Effector memory CD4-positive, alpha-beta T cell (primary cell): ENCODE data around the gene ELAVL1.

Experiments used
- DNase-seq, 3 donors: peaks; one replicate each; pipeline ENCODE4 v3.0.0-alpha.2; 2020
- H3K27ac ChIP-seq: 2 replicates; pipeline ENCODE4 v1.7.0; 2013; ENCODE audit warnings: mild to moderate bottlenecking, low read length, moderate library complexity; ENCODE audit not compliant: insufficient read depth, poor library complexity, severe bottlenecking
- H3K27me3 ChIP-seq: replicated peaks from 2 replicates; pipeline ENCODE4 v1.7.0; 2013; ENCODE audit warnings: mild to moderate bottlenecking, low read length; ENCODE audit not compliant: insufficient read depth, control insufficient read depth, poor library complexity, severe bottlenecking
- H3K36me3 ChIP-seq: 2 replicates; pipeline ENCODE4 v1.7.0; 2013; ENCODE audit warnings: mild to moderate bottlenecking, low read length, moderate library complexity; ENCODE audit not compliant: control insufficient read depth, insufficient read depth
- H3K4me1 ChIP-seq: 2 replicates; pipeline ENCODE4 v1.7.0; 2013; ENCODE audit warnings: low read length, mild to moderate bottlenecking; ENCODE audit not compliant: control insufficient read depth, insufficient read depth, poor library complexity, severe bottlenecking
- H3K4me3 ChIP-seq: 2 replicates; pipeline ENCODE4 v1.7.0; 2013; ENCODE audit warnings: low read length, low read depth, mild to moderate bottlenecking; ENCODE audit not compliant: insufficient read depth, poor library complexity, severe bottlenecking
- H3K9me3 ChIP-seq: 2 replicates; pipeline ENCODE4 v1.7.0; 2013; ENCODE audit warnings: mild to moderate bottlenecking, low read length, moderate library complexity; ENCODE audit not compliant: control insufficient read depth

Gene ELAVL1

DNA sequence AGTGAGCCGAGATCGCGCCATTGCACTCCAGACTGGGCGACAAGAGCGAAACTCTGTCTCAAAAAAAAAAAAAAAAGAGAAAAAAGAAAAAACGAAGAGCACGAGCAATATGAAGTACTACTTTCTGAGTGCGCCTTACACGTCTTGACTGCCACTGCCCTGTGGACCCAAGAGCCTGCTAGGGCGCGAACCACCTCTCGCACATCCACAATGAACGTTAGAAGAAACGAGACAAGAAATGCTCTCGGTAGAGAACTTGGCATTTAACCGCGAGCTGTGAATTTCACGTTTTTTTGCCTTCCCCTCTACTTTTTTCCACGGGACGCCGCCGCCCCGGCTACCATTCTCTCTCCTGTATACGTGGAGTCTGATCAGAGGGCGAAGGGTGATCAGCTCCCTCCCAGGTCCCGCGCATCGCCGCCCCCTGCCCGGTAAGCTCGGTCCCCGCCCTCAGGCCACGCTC lies 62.4 kb downstream of the ELAVL1 start:
- peak overlapping the region; percentile 94 for H3K27ac ChIP-seq
- peaks cover 7% of the 10 kb centered on the region for H3K4me1 ChIP-seq
- peak overlapping the region; percentile 76 for H3K4me3 ChIP-seq
- H3K36me3 ChIP-seq: peaks cover 20% of the 10 kb centered on the region
- DNase-seq: no peak
- H3K9me3 ChIP-seq: no peaks in the 10 kb centered on the region
- H3K27me3 ChIP-seq: no peaks in the 10 kb centered on the region

DNA sequence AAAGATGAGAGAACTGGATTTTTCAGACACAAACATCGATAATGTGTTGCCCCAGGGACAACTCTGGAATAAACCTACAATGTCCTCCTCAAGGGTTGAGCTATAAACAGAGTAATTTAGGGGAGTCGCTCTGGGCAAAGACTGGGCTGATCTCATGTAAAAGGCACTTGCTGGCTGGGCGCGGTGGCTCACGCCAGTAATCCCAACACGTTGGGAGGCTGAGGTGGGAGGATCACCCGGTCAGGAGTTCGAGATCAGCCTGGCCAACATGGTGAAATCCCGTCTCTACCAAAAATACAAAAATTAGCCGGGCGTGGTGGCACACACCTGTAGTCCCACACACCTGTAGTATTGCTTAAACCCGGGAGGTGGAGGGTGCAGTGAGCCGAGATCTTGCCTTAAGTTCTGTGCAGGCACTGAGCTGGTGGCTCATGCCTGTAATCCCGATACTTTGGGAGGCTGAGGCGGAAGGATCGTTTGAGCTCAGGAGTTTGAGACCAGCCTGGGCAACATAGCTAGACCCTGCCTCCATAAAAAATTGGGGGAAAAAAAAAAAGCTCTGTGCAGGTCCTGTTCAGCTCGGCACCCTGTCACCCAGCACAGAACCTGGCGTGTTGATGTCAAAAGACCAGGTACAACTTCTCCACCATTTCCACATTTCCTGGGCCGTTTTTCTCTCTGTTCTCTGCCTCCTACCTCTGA lies 63.4 kb downstream of the ELAVL1 start:
- Histone ChIP-seq H3K36me3 (peaks cover 30% of the 10 kb centered on the region), H3K4me1 (peaks cover 7% of the 10 kb centered on the region), H3K27ac (no peak overlapping the region), H3K4me3 (no peak overlapping the region), H3K27me3 (no peaks in the 10 kb centered on the region), H3K9me3 (no peaks in the 10 kb centered on the region)
- DNase-seq: no peak

DNA sequence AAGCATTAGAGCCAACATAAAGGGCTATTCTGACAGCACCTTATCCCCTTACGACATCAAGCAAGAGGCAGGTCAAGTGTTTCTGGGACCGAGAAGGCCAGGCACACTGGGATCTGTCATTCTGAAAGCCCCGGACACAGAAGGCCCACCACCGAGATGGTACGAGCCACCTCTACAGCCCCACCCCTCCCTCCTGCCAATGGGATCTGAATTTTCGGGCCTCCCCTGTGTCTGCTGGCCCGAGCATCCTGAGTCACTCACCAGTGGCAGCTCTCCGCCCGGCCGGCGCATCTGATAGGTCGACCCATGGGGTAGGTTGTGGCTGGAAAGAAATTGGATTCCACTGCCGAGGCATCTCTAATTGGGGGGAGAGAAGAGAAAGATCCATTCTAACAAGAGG lies 64.6 kb downstream of the ELAVL1 start:
- H3K4me3 ChIP-seq: no peak overlapping the region
- H3K4me1 ChIP-seq: peaks cover 7% of the 10 kb centered on the region
- DNase-seq: no peak
- H3K27ac ChIP-seq: no peak overlapping the region
- H3K9me3 ChIP-seq: no peaks in the 10 kb centered on the region
- H3K27me3 ChIP-seq: no peaks in the 10 kb centered on the region
- peaks cover 40% of the 10 kb centered on the region for H3K36me3 ChIP-seq

DNA sequence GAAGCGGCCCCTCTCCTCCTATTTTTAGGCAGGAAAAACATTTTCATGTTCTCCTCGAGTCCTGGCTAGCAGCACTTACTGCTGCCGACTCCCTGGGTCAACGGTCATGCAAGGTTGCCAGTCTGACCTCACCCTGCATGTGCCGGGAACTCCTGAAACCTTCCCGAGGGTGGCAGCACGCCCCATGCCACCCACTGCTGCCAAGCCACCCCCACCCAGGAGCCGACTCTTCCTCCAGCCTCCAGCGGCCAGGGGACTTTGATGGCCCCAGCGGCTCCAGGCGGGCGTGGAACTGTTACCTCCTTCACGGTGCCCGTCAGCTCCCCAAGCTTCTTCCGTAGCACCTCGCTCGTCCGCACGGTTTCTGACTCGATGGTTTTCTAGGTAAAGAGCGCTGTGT lies 70.7 kb downstream of the ELAVL1 start:
- no peak overlapping the region for H3K4me3 ChIP-seq
- DNase-seq: no peak
- H3K36me3 ChIP-seq: peaks cover 80% of the 10 kb centered on the region
- H3K27me3 ChIP-seq: no peaks in the 10 kb centered on the region
- no peaks in the 10 kb centered on the region for H3K4me1 ChIP-seq
- no peak overlapping the region for H3K27ac ChIP-seq
- H3K9me3 ChIP-seq: no peaks in the 10 kb centered on the region

DNA sequence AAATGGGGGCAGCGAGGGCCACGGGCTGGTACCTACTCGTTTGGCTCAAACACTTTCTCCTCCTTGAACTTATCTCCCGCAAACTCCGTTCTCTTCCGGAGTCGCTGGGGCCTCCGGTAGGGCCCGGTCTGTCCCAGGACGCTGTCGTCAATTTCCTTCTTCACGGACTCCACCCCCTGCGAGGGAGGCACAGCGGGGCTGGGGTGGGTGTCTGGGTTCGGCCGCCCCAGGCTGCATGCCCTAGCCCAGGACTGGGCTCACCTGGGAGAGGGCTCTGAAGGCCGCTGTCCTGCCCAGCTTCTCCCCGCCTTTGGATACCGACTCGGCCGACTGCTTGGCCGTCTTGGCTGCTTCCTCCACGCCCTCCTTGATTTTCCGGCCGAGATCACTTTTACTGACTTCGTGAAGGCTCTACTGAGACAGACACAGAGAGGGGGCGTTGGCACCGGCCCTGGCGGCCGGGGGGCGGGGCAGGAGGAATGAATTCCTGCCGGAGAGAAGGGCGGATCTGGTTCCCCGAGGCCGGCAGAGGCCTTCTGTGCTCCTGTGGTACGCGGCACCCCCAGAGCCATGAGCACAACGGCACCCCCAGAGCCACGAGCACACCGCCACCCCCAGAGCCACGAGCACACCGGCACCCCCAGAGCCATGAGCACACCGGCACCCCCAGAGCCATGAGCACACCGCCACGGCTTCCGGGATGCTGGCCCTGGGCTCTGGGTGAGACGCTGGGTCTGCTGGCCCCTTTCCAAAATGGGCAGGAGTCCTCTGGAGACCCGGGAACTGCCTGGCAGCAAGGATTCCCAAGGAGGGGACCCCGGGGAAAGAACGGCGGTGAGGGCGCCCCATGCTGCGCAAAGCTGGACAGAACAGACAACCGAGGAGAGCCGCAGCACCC lies 71.4 kb downstream of the ELAVL1 start:
- no peaks in the 10 kb centered on the region for H3K9me3 ChIP-seq
- H3K36me3 ChIP-seq: peaks cover 77% of the 10 kb centered on the region
- H3K27me3 ChIP-seq: no peaks in the 10 kb centered on the region
- no peak overlapping the region for H3K27ac ChIP-seq
- no peaks in the 10 kb centered on the region for H3K4me1 ChIP-seq
- no peak for DNase-seq
- no peak overlapping the region for H3K4me3 ChIP-seq

DNA sequence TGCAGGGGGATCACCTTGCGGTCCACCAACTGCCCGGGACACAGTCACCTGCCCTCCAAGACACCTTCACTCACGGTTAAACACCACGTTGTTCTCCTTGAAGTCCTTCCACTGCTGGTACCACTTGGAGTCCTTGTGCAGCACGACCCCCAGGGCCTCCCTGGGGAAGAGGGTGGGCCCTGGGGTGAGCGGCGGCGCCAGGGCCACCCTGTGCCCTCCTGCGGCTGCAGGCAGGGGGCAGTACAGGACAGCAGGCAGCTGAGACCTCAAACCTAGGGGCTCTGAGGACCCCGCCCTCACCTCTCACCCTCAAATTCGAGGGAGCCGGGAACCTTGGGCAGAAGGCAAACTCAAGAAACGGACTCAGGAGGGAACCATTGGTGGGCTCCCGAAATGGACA lies 72.0 kb downstream of the ELAVL1 start:
- no peak overlapping the region for H3K4me3 ChIP-seq
- no peak for DNase-seq

DNA sequence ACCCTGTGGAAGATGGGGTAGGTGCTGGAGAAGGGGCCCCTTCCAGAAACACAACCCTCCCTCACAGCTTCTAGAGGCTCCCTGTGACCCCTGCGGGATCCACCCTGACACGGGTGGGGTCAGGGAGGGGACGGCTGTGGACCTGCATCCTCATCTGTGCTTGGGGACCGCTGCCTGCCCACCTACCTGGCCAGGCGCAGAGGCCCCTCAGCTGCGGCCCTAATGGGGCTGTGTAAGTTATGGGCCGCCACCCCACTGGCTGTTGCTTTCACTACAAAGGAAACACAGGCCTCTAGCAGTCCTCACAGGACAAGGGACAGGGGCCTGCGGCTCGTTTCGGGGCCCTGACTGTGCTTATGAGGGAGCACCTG lies 72.5 kb downstream of the ELAVL1 start:
- no peaks in the 10 kb centered on the region for H3K27me3 ChIP-seq
- H3K4me3 ChIP-seq: no peak overlapping the region
- H3K36me3 ChIP-seq: peaks cover 73% of the 10 kb centered on the region
- H3K9me3 ChIP-seq: no peaks in the 10 kb centered on the region
- no peaks in the 10 kb centered on the region for H3K4me1 ChIP-seq
- H3K27ac ChIP-seq: no peak overlapping the region
- DNase-seq: no peak

More for the DNA sequence above, 72.0 kb downstream of the ELAVL1 start:
- Histone ChIP-seq H3K36me3 (peaks cover 74% of the 10 kb centered on the region), H3K27ac (no peak overlapping the region), H3K4me1 (no peaks in the 10 kb centered on the region), H3K9me3 (no peaks in the 10 kb centered on the region), H3K27me3 (no peaks in the 10 kb centered on the region)

DNA sequence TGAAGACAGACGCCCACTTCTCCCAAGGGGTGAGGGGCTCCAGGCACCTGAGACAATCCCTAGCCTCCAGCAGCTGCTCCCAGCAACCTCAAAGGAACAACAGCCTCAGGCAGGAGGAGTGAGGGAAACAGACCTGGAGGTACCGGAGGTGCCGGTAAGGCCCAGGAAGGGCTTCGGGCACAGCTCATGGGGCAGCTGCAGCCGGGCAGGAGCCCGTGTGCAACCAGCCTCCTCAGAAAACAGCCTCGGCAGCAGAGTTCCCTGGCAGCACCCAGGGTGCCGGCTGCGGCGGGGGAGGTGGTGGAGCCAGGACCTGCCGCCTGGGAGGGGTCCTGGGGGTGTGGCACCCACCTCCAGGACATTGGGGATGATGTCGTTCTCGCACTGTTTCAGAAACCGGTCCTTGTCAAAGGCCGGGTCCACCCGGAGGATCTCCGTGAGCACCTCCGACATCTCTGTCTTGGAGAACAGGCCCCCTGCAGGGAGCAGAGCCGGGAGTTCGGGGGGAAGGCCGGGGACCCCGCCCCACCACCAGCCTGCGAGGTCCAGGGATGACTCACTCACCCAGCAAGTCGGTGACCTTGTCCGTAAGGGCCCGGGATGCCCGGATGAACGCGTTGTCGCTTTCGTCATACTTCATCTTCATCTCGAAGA lies 73.0 kb downstream of the ELAVL1 start:
- no peaks in the 10 kb centered on the region for H3K4me1 ChIP-seq
- no peak overlapping the region for H3K4me3 ChIP-seq
- no peak for DNase-seq
- H3K36me3 ChIP-seq: peaks cover 68% of the 10 kb centered on the region
- no peak overlapping the region for H3K27ac ChIP-seq
- no peaks in the 10 kb centered on the region for H3K27me3 ChIP-seq
- no peaks in the 10 kb centered on the region for H3K9me3 ChIP-seq

DNA sequence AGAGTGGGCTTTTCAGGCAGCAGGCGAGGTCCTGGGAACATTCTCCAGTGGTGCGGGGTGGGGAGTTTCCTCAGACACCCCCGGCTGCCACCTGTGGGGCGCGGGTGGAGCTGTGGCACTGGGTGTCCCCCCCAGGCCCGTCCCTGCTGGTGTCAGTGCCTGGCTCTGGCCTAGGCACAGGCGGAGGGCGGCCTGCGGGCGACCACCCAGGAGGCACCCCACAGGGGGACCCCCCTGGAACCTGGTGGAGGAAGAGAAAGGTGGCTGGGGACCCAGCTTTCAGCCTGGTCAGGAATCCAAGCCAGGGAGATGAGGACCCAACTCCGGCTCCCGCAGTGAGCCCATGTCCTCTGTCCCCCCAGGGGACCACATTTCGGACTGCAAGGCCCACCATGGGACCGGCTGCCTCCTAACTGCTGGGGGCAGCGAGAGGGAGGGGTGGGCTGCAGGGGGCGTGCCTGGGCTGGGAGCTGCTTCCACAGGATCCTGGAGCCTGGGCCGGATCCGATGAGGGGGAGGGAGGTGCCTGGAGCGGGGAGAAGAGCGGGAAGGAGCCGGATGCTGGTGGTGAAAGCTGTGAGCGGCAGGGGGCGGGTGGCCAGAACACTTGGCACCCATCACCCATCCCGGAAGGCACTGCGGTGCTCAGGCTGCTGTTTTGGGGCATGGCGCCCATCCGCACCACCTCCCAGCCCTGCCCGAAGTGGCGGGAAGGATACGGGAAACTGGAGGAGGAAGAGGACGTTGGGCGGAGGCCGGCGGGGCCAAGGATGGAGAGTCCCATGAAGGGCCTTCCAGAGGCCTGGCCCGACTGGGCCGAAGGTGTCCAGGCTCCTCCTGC lies 74.0 kb downstream of the ELAVL1 start:
- no peaks in the 10 kb centered on the region for H3K27me3 ChIP-seq
- H3K4me1 ChIP-seq: peaks cover 1% of the 10 kb centered on the region
- H3K4me3 ChIP-seq: no peak overlapping the region
- H3K36me3 ChIP-seq: peaks cover 60% of the 10 kb centered on the region
- no peaks in the 10 kb centered on the region for H3K9me3 ChIP-seq
- H3K27ac ChIP-seq: no peak overlapping the region
- DNase-seq: no peak
